ENCODE measurements around the gene WASF2.
"Not testable (repeated sequence)": the region's sequence is repeated elsewhere in the genome, so short reads cannot be mapped to it uniquely, and the experiment has no call there.

The WASF2 gene

GRCh38 chr1:27447399-27447798 is 42.6 kb downstream of the WASF2 start:
- DNase-seq, result no peak

DNA sequence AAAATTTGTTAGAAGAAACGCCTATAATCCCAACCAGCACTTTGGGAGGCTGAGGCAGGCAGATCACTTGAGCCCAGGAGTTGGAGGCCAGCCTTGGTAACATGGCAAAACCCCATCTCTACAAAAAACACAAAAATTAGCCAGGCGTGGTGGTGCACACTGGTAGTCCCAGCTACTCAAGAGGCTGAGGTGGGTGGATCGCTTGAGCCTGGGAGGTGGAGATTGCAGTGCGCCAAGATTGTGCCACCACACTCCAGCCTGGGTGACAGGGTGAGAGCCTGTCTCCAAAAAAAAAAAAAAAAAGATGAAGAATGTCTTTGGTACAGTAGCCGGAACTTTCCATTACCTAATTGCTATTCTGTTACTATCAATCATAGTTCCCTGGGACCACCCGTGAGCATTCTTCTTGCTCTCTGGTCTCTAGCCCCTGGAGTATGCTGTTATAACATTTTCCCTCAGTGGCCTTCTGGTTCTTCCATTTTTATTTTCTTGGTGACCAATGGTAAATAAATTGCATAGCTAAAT is 43.4 kb downstream of the WASF2 start:
- no peak for DNase-seq

DNA sequence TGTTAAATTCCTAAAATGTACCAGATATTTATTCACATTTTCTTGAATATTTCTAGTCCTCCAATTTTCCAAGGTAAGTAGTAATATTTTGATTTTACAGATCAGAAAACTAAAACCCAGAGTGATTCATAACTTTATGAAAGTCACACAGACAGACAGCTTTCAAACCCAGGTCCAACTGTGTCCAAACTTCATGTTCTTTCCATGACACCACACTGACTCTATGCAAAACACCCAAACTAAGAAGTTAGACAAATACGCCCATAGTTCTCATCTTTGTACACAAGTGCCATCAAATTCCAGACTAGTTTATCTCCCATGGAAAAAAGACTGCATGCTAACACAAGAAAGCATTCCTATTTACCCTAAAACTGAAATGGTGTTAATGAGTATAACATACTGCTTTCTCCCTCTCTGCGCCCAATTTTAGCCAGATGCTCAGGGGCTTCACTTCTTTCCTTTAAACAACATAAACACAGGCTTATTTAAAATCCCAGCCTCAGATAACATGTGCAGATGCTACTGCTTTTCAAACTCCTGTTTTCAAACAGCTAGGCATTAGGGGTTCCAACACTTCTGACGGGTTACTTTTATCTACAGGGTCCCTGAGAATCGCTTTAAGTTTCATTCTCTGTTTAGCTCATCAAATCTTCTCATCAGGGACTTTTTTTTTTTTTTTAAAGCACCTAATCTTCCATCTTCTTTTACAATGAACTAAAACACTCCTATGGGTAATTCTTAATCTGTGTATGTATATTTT is 44.6 kb downstream of the WASF2 start:
- DNase-seq, result no peak

DNA sequence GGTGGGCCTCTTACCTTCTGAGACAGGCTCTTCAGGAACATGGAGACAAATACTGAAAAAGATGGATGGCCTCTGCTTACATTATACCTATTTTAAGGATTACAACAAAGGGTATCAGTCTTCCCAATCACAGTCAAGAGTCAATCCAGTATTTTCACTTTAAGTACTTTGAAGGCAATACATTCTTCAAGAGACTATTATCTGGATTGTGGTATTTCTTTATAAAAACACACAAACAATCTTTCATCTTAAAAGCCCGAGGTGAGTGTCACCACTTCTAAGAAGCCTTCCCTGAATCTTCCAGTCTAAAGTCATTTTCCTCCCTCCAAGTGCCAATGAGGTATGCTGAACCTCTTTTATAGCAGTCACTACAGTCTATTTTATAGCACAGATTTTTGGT is 45.3 kb downstream of the WASF2 start:
- DNase-seq, result no peak

DNA sequence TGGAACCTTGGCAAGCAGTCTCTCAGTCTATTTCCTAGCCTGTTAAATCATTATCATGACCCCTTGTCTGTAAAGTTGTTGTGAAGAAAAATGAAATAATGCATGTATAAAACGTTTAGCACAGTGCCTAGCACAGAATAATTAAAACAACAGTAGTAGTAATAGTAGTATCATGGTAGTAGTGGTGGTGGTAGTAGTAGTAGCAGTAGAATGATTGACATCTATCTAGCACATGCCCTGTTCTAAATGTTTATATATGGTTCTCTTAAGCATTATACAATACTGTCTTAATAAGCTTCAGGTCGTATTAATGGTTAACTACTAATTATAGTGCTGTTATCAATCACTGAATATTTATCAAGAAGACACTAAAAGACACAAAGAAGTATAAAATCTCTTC is 50.8 kb downstream of the WASF2 start:
- DNase-seq, result no peak

DNA sequence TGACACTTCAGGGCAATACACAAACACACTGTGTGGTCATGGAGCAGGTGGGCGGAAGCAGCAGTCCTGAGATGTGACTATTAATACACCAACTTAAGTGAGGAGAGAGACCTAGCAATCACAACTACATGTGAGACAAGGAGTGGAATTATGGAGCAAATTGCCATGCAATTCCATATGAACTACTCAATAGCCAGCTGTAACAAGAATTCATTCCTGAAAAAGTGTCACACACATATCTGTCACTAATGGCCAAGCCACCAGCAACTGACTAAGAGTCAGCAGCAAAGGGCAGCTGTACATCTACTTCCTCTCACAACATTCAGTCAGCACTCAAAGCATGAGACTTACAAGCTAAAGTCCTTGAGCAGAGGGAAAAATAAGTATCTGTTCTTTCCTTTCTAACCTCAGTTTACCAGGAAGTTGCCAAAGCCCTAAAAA is 51.3 kb downstream of the WASF2 start:
- DNase-seq, result no peak

- DNase-seq, result no peak
Measured at GRCh38 chr1:27436204-27437159, 53.5 kb downstream of the WASF2 start.

- DNase-seq, result no peak
Measured at GRCh38 chr1:27435566-27436203, 54.3 kb downstream of the WASF2 start.

DNA sequence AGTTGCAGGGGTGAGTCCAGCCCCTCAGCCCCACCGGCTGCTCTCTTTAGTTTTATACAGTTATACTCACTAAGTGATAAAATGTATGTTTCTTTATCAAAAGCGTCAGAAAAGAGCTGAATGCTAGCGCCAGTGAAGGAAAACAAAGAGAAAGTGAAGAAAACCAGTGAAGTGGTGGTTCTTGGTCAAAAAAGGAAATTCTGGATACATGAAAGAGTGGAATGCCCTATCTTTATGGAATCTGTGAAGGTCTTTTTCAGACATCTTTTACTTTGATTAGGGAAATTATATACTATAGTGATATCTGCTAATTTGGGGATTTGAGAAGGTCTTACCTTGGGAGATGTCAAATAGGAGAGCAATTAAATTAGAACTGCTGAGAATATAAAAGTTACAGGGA is 56.3 kb downstream of the WASF2 start:
- no peak for DNase-seq

DNA sequence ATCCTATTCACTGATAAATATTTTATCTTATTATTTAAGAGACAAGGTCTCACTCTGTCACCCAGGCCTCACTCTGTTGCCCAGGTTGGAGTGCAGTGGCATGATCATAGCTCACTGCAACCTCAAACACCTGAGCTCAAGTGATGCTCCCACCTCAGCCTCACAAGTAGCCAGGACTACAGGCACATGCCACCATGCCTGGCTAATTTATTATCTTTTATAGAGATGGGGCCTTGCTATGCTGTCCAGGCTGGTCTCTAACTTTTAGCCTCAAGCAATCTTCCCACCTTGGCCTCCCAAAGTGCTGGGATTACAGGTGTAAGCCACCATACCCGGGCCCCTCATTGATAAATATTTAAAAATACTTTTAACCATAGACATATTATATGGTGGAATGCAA is 57.2 kb downstream of the WASF2 start:
- DNase-seq, result not testable (repeated sequence)

DNA sequence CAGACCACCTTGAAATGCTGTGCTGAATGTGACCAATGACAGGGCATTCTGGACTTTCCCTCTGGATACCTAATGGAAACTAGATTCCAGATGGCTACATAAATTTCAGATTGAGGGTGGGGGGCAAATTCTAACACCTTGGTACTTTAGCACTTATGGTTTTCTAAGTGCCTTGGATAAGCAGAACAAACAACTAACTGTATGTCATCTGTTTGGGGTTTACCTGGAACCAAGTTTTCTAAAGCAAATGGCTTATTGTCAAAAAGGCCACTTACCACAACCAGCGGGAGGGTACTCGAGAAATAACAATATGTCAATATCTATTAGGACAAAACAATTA is 58.4 kb downstream of the WASF2 start:
- no peak for DNase-seq

DNA sequence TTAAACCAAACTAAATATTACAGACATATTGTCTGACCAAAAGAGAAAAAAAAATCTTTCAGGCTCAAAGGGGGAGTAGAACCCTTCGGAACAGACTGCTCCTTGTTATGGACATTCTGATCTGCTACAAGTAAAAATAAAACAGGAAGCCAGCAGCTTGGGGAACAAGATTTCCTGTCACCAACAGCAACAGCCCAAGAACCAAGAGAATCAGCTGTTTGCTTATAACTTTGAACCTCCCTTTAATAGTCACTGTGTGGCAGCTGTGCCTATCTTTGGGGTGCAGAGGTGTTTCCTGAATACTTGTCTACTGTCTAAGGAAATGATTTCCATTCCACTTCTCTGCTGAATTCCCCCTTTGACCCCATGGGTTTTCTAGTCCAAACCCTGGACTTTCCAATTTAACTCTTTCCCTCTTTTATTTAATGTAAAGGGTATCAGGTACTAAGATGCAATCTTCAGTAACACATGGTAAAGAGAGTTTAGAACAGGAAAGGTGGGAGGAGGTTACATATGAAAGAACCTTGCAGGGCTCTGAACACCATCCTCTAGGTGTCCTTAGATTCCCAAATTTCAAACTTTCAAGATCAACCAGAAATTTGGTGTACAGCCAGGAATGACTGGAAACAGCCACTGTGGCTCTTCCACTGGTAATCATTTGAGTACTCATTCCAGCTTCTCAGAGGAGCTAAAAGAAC is 58.9 kb downstream of the WASF2 start:
- DNase-seq, result no peak

DNA sequence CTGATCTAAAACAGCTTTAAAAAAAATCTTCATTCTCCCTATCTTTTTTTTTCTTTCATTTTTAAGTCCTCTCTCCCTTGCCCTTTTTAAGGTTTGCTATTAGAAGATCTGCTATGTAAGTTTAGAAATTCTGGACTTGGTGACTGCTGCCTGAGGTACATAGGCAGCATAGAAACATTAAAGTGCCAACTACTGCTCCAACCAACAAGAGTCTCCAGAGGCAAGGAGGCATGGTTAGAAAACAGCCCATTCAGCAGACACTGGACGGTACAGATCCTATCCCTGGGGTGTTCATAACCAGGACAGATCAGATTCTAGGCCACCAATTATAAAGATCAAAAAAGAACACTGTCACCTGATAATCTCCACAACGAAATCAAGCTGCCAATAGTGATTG is 60.9 kb downstream of the WASF2 start:
- no peak for DNase-seq

DNA sequence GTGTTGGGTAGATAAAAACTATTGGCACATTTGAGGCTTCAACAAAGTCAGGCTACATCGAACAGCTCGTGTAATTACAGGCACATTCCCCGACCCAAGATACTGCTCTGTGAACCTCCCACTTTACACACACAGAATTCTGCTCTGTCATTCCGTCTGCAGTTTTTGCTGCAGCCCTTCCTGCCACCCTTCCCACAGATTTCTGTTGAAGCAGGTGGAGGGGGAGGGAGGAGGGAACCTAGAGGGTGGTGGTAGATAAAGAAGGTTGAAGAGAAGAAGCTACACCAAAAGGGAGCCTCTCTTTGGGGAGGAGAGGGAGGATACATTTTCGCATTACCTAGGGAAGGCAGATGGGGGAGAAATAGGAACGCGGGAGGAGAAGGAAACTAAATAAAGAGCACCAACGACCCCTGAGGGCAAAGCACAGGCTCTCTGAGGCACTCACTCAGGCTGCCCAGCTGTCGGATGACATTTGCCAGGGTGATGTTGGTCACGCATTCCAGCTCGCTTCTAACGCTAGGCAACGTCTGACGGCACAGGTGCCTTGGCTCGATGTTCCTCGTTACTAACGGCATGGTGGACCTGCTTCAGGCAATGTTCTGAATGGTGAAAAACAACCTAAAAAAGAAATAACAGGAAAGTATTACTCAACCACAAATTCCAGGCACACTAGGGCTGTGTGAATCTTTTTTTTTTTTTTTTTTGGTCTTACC is 61.5 kb downstream of the WASF2 start:
- DNase-seq, result no peak

DNA sequence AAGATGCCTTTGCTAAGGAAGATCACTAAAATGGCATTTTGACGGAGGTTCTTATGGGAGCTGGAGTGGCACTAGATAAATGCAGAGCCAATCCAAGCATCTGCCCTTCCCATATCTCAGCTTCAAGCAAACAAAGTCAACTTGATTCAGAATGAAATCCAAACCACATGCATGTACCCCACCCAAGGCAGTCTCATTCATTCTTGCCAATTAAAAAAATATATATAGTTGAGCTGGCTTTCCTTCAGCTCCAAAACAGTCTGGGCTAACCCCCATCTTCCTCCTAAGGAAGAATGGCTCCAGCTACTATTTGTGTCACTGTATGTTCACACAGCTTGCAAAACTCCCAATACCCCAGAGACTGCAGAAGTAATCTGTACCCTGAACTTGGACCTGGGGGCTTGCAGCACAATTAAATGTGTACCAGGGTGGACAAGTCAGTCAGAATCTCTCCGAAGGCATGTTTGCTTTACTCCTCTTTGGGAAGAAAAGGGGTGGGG is 62.1 kb downstream of the WASF2 start:
- no peak for DNase-seq

- no peak for DNase-seq
Measured at GRCh38 chr1:27427329-27427728, 62.6 kb downstream of the WASF2 start.

- DNase-seq, result no peak
Measured at GRCh38 chr1:27423709-27424108, 66.3 kb downstream of the WASF2 start.

GRCh38 chr1:27418326-27419185 is 71.4 kb downstream of the WASF2 start:
- DNase-seq, result no peak

- DNase-seq, result no peak
Measured at GRCh38 chr1:27417713-27418112, 72.3 kb downstream of the WASF2 start.

- peak in 1 of 2 experiments; percentile 20 for DNase-seq
Measured at GRCh38 chr1:27416387-27417111, 73.4 kb downstream of the WASF2 start.

Data from NCI-H187 (cell line).